GM12865 (cell line): ENCODE data around the gene ATP8A2.

ENCODE experiments used
- DNase-seq: peaks from one replicate; pipeline ENCODE4 v3.0.0; 2010; ENCODE audit warnings: low read depth
- H3K4me3 ChIP-seq: 2 replicates; pipeline ENCODE4 v1.5.1; 2011; ENCODE audit warnings: mild to moderate bottlenecking, low read depth, low read length, control low read depth
- CTCF ChIP-seq: IDR thresholded peaks from 2 replicates; pipeline ENCODE4 v1.5.1; 2011; ENCODE audit warnings: low read length, control low read depth, low read depth, inconsistent platforms; ENCODE audit not compliant: insufficient read depth; ENCODE audit errors: missing control alignments

Gene ATP8A2

GRCh38 chr13:26046639-26047038 lies 674.9 kb downstream of the ATP8A2 start:
- DNase-seq, result no peak
- no peak overlapping the region for H3K4me3 ChIP-seq
- no peak for TF ChIP-seq CTCF

- DNase-seq, result no peak
- no peak overlapping the region for H3K4me3 ChIP-seq
- no peak for TF ChIP-seq CTCF
Observed at GRCh38 chr13:26047040-26047439, 675.3 kb downstream of the ATP8A2 start.

- DNase-seq, result no peak
- H3K4me3 ChIP-seq, result no peak overlapping the region
- TF ChIP-seq CTCF, result no peak
Observed at GRCh38 chr13:26048741-26049140, 677.0 kb downstream of the ATP8A2 start.

GRCh38 chr13:26050568-26051230 lies 678.9 kb downstream of the ATP8A2 start:
- no peak overlapping the region for H3K4me3 ChIP-seq
- no peak for DNase-seq
- TF ChIP-seq CTCF, result no peak

GRCh38 chr13:26051231-26051656 lies 679.5 kb downstream of the ATP8A2 start:
- TF ChIP-seq CTCF, result no peak
- no peak for DNase-seq
- no peak overlapping the region for H3K4me3 ChIP-seq

GRCh38 chr13:26051657-26052311 lies 680.0 kb downstream of the ATP8A2 start, which contains the start of gene SHISA2:
Gene SHISA2, minus strand, starts transcription at chr13:26052016. Its CDS starts 1,041 bp downstream, at chr13:26050975.
- DNase-seq, result no peak
- no peak within 1 kb of the TSS for H3K4me3 ChIP-seq
- no peak for TF ChIP-seq CTCF
